HFF-Myc (cell line): ENCODE measurements around the gene NOL4L.

Source experiments
- DNase-seq: peaks from one replicate; pipeline ENCODE4 v3.0.0-alpha.2; 2011; ENCODE audit warnings: low read depth; ENCODE audit errors: extremely low read depth
- H3K4me3 ChIP-seq: replicated peaks from 2 replicates; pipeline ENCODE4 v1.5.1; 2011; ENCODE audit warnings: low read depth, mild to moderate bottlenecking, control low read depth, low read length
- CTCF ChIP-seq: IDR thresholded peaks from 2 replicates; pipeline ENCODE4 v1.5.1; 2012; ENCODE audit warnings: mild to moderate bottlenecking, low read depth, low read length, control low read depth; ENCODE audit errors: missing control alignments

Gene NOL4L

GRCh38 chr20:32527447-32528055 lies 57.6 kb downstream of the NOL4L start:
- DNase-seq, result no peak
- TF ChIP-seq CTCF, result no peak
- H3K4me3 ChIP-seq, result no peak overlapping the region

GRCh38 chr20:32527052-32527446 lies 58.1 kb downstream of the NOL4L start:
- no peak overlapping the region for H3K4me3 ChIP-seq
- no peak for TF ChIP-seq CTCF
- DNase-seq, result no peak

- TF ChIP-seq CTCF, result no peak
- DNase-seq, result no peak
- no peak overlapping the region for H3K4me3 ChIP-seq
Measured at GRCh38 chr20:32526541-32526940, 58.6 kb downstream of the NOL4L start.

GRCh38 chr20:32526125-32526524 lies 59.0 kb downstream of the NOL4L start:
- H3K4me3 ChIP-seq, result no peak overlapping the region
- DNase-seq, result no peak
- no peak for TF ChIP-seq CTCF

GRCh38 chr20:32524829-32525501 lies 60.2 kb downstream of the NOL4L start:
- no peak for TF ChIP-seq CTCF
- no peak for DNase-seq
- no peak overlapping the region for H3K4me3 ChIP-seq

- no peak for TF ChIP-seq CTCF
- DNase-seq, result no peak
- no peak overlapping the region for H3K4me3 ChIP-seq
Measured at GRCh38 chr20:32523613-32524213, 61.4 kb downstream of the NOL4L start.
